VCaP (cell line): ENCODE results near the gene CLASP2.
A peak's percentile ranks its signal among the peaks of the same experiment; 100 is the strongest.

Source experiments
- H3K27ac ChIP-seq: fragments of 450-650 bp; 2 replicates; pipeline ENCODE4 v1.5.1; 2017
- TF ChIP-seq, protein P1 (sequence below): fragments of 450-650 bp; conservative IDR thresholded peaks from 2 replicates; pipeline ENCODE4 v1.5.1; 2017; ENCODE audit warnings: mild to moderate bottlenecking, moderate library complexity

The CLASP2 gene

GRCh38 chr3:33490641-33491241, 227.3 kb downstream of the CLASP2 start:
- no peak overlapping the region for H3K27ac ChIP-seq
- TF ChIP-seq, protein P1, sequence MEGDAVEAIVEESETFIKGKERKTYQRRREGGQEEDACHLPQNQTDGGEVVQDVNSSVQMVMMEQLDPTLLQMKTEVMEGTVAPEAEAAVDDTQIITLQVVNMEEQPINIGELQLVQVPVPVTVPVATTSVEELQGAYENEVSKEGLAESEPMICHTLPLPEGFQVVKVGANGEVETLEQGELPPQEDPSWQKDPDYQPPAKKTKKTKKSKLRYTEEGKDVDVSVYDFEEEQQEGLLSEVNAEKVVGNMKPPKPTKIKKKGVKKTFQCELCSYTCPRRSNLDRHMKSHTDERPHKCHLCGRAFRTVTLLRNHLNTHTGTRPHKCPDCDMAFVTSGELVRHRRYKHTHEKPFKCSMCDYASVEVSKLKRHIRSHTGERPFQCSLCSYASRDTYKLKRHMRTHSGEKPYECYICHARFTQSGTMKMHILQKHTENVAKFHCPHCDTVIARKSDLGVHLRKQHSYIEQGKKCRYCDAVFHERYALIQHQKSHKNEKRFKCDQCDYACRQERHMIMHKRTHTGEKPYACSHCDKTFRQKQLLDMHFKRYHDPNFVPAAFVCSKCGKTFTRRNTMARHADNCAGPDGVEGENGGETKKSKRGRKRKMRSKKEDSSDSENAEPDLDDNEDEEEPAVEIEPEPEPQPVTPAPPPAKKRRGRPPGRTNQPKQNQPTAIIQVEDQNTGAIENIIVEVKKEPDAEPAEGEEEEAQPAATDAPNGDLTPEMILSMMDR: no peak

- H3K27ac ChIP-seq: no peak overlapping the region
- TF ChIP-seq, protein P1: no peak
Measured at GRCh38 chr3:33488683-33489082, 229.4 kb downstream of the CLASP2 start.

DNA sequence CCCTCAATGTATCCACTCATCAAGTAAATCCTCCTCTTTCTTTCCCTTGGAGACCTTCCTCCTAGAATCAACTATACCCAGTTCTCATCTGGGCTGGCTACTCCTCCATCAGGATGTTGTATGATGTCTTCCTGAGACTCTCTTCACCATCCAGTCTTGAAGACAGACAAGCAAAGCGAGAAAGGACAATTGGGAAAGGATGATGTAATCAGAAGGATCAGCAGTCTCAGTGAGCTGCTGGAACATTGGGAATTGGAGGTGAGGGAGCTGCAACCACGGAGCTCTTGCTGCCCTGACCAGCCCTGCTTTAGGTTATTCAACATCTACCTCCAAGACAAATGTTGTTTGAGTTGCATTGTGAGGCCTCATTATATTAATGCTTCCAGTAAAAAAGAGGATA, 229.8 kb downstream of the CLASP2 start:
- no peak overlapping the region for H3K27ac ChIP-seq
- TF ChIP-seq, protein P1: no peak

- TF ChIP-seq, protein P1: no peak
- H3K27ac ChIP-seq: peak overlapping the region; percentile 92
Measured at GRCh38 chr3:33482111-33482521, 235.9 kb downstream of the CLASP2 start.

DNA sequence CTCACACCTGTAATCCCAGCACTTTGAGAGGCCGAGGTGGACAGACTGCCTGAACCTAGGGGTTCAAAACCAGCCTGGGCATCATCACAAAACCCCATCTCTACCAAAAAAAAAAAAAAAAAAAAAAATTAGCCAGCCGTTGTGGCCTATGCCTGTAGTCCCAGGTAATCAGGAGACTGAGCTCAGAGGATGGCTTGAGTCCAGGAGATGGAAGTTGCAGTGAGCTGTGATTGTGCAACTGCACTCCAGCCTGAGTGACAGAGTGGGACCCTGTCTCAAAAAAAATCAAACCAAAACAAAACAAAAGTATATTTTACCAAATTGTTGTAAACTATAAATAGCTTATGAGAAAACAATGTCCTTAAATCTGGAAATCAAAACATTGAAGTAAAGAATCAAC, 243.2 kb downstream of the CLASP2 start:
- TF ChIP-seq, protein P1: no peak

GRCh38 chr3:33473813-33474212, 244.2 kb downstream of the CLASP2 start:
- no peak overlapping the region for H3K27ac ChIP-seq
- TF ChIP-seq, protein P1: no peak

More for the DNA sequence above, 243.2 kb downstream of the CLASP2 start:
- no peak overlapping the region for H3K27ac ChIP-seq

DNA sequence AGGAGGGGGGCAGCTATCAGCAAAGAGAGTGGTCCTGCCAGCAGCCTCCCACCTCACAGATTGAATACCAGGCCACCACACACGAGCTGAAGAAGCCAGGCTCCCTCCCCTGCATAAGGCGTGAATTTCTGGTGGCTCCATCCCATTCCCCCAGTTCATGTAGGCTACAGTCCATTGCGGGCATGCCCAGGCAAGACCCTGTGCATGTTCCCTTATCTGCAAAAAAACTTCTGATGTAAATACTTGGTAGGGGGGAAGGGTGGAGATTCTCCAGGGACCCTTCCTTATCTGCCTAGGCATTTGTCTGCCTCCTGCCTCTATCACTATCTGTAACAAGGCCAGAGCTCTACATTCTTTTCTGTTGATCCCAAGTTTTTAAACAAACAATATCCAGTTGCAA, 250.3 kb downstream of the CLASP2 start:
- no peak overlapping the region for H3K27ac ChIP-seq
- TF ChIP-seq, protein P1: no peak
